Islet of Langerhans (tissue), 1 donor: ENCODE data around the gene ADAMTS16.

ENCODE experiments used
- FAIRE-seq: peaks from one replicate; lab custom pipeline; 2011; peaks lifted over from hg19 to GRCh38; lab: Jason Lieb, UNC

Gene ADAMTS16

DNA sequence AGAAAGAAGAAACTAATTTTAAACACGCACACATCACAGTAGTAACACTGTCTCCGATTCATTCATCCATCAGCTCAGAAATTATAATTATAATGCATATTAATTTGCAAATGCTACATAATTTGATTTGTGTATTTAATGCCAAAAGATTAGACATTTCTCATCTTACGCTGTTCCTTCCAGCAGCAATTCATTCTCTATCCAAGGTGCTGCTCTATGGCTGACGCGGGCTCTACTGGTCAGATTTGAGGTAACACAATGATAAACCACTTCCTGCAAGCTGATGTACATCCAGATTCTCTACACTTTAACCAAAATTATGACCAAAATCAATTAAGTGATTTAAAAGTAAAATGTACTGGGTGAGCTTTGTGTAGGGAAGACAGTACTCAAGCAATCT, 204.5 kb downstream of the ADAMTS16 start:
- no peak for FAIRE-seq

DNA sequence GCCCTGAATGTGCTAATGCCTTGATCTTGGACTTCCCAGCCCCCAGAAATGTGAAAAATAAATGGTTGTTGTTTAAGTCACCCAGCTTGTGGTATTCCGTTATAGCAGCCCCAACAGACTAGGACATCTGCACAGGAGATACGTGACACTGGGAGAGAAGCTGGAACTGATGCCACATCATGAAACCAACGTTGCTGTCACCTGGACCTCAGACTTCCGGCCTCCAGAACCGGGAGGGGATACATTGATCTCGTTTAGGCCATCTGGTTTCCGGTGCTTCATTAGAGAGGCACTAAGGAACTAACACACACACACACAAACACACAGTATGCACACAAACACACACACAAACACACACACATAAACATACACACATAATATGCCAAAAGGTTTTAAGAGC, 207.3 kb downstream of the ADAMTS16 start:
- FAIRE-seq: no peak

DNA sequence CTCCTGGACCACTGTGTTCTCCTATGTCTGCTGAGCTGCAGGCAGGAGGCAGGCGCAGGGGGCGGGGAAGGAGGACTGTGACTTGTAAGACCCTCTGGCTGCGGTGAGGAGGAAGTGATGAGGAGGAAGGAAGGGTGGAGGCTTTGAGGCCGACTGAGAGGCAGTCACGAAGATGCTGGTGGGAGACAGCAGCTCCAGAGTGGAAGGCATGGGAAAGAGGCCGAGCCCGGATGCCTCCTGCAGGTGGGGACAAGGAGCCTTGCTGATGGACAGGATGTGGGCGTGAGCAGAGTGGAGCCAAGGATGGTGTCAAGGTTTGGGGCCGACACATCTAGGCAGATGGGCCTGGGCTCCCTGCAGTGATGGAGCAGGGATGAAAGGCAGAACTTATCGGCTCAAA, 208.0 kb downstream of the ADAMTS16 start:
- no peak for FAIRE-seq

DNA sequence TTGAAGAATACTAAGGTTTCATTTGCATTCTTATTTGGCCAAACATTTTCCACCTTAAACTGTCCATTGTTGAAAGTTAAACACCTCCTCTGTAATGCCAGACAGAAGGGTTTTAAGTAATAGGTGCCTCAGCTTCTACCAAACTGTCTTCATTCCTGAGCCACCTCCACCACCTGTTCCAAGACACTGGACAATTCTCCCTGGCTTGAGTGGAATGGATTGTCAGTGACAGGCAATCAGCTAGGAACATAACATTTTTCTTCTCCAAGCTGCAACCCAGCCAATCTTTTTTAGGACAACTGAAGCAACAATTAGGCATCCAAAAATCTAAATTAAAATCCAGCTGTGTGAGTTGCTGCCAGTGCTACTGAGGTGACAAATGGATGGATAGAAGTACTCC, 208.4 kb downstream of the ADAMTS16 start:
- FAIRE-seq: no peak

DNA sequence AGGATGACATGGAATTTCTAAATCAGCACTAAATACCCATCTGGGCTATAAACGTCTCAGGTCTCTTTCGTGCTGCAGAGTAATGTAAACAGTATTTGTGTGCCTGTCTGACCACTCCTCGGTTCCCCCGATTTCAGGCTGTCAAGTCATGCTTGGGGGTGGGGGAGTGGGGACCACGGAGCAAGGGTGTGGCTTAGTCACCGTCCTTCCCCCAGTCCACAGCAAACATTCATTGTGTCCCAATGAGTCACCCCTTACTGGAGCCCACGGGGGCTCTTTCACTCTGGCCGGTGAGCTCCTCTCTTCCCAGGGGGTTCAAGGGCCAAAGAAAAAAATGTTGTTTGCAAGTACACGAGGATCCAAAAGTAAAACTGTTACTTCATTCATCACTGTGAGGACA, 210.0 kb downstream of the ADAMTS16 start:
- no peak for FAIRE-seq

DNA sequence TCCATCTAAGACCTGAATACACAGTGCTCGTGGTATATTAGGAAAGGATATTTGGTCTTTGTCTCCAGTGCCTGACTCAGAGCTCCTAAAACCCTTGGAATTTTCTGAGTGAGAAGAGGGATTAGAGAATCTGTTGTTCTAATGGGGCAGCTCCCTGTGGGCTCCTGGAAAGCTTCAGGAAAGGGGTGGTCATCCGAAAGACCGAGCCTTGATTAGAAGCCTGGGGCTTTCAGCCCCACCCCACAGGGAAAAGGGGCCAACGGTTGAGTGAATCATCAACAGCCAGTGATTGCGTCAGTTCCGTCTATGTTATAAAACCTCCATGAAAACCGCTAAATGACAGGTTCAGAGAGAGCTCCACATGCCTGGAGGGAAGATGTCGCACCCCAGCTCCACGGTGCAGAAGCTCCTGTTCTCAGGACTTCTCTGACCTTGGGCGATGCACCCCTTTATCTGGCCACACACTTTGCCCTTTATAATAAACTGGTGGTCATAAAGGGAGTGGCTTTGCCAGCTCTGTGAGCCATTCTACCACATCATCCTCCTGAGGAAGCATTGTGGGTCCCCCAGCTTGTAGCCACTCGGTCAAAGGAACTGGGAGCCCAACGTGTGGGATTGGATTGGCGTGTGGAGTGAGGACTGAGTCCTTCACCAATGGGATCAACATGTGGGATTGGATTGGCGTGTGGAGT, 211.3 kb downstream of the ADAMTS16 start:
- no peak for FAIRE-seq

DNA sequence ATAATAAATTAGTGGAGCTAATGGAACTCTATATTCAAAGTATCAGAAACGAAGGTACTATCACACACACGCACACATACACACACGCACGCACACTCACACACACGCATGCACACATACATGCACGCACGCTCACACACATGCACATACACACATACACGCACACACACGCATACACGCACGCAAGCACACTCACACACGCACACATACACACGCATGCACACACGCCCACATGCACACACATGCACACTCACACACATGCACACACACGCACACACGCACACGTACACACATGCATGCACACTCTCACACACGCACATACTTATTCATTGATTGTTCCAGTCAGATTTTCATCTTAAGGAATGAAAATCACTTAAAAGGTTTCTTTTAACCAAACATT, 212.5 kb downstream of the ADAMTS16 start:
- FAIRE-seq: no peak

DNA sequence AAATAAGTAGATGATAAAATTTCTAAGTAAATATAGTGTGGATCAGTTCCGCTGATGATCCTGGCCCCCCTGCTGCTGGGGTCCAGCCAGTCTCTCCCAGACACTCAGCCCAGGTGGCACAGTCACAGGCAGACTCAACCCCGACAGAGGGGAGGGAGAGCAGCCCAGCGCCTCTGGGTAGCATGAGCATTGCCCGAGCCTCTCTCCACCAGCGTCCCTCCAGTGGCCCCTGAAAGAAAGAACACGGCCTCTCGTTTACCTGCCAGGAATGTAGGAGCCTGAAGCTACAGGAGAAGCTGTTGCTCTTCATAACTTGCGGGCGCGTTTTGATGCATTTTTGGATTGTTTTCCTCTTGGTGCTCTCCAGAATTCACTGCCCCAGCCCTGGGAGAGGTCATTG, 213.6 kb downstream of the ADAMTS16 start:
- FAIRE-seq: no peak

DNA sequence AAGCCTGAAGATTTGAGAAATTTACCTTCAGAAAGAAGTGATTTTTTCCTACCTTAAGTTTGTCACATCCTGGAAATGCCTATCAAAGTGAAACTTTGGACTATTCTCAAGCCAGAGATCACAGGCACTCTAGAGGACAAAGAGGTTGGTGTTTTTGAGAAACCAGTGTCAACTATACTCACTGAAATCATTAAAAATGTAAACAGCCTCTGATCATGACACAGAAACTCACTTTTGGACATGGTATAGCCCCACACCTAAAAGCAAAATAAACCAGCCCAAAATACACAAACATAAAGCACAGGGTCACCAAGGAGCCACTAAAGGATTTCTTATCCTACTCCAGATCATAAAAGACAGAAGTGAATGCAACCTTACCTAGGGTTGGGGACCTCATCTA, 216.6 kb downstream of the ADAMTS16 start:
- FAIRE-seq: no peak

DNA sequence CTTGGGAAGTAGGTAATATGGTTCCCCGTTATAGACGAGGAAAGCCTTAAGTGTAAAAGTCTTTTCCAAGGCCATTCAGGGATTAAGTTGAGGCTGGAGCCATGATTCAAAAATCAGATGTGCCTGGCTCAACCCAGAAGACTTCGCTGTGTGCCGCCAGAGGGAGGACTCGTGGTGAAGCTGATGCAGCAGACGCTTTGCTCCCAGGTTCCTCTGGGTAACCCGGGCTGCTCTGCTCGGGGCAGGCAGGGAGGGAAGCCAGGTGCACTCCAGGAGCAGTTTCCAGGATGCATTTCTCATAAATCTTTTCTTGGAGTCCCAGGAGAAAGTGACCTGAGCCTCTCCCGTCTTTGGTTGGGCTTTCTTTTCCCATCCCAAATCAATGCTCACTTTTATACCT, 219.5 kb downstream of the ADAMTS16 start:
- no peak for FAIRE-seq

DNA sequence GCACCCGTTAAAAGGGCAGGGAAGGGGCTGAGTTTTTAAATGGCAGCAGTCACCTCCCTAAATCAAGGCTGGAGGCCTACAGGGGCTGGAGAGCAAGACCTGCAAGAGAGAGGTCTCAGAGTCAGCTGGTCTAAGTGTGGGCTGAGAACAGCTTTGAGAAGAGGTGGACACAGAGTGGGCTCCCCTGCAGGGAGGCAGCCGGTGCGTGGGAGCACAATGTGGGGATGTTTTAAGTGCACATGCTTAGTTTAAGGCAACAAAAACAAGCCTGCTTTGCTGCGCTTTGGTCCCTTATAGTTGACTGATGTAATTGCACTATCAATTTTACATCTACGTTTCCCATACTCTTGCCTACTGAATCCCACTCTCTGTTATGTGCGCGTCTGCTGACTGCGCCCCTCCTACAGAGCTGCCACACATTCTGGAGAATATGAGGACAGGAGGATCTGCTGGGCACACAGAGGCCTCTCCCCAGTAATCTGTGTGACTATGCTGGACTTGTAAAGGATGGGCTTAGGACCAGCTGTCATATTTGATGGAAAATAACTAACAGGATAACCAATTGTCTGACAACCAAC, 220.3 kb downstream of the ADAMTS16 start:
- no peak for FAIRE-seq

DNA sequence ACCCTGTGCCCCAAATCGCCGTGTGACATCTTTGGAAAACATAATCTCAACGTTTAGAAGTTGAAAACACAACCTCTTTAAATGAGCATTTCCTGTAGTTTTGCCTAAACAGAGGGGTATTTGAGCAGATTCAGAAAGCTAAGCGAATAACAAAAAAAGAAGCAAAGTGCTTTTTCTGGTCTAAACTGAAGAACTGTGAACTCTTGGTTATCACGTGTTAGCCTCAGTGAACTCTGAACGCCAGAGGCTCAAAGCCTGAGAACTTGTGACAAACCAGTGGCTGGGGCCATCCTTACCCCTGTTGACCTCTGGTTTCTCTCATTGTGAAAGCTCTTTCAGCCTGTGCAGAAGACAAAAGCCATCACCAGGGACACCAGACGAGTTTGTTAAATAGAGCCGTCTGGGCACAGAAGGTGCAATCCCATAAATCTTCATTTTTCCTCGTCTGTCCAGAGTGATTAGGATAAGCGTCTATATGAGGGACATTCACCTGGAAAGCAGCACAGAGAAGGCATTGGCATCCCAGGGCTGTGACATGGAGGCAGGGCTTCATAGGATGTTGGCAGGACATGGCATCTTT, 220.9 kb downstream of the ADAMTS16 start:
- FAIRE-seq: no peak

DNA sequence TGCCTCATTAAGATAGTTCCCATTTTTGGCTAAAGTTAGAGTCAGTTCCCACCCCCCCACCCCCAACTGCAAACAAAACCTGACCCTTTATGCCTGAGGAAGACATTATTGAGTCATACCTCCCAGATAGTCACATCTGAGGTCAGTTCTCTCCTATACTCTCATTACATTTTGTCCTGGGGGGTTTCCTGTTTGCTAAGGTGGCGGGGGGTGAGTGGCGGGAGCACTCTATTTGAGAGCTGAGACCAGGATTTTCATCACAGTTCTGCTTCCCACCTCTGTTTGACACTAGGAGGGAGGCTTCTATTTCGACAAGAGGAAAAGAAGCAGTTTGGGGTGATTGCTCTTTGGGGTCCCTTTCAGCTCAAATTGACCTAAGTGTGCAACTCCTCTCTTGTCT, 222.9 kb downstream of the ADAMTS16 start:
- no peak for FAIRE-seq

DNA sequence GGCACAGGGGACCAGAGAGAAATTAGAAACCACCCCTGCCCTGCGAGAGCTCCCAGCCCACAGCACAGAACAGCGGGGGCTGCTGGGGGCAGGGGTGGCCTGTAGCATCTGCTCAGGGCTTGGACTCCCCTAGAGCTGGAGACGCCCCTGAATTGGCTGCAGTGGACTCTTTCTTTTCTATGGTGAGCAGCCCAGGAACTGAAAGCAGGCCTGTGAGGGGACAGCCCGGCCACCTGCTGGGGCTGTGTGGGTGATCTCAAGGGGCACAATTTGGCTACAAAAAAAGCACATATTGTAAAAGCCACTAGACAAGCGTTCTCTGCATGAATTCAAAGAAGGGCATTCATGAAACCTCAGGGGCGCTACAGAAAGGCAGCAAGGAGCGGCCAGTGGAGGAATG, 224.8 kb downstream of the ADAMTS16 start:
- FAIRE-seq: no peak

DNA sequence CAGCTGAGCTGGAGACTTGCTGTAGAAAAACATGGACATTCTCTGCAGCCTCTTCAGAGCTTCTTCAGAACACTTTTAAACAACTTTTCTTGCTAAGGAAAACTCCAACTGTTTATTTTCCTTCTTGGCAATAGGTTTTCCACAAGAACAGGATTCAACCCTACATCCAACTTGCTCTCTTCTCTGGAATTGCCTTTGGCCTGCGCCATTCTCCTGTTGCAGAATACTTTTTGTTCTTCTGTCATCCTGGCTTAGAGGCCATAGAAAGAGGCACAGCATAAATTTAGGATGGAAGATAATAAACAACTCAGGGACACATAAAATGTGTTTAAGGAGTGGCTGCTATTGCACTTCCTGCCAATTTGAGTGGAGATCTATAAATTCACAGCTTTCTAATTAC, 227.6 kb downstream of the ADAMTS16 start:
- FAIRE-seq: no peak

DNA sequence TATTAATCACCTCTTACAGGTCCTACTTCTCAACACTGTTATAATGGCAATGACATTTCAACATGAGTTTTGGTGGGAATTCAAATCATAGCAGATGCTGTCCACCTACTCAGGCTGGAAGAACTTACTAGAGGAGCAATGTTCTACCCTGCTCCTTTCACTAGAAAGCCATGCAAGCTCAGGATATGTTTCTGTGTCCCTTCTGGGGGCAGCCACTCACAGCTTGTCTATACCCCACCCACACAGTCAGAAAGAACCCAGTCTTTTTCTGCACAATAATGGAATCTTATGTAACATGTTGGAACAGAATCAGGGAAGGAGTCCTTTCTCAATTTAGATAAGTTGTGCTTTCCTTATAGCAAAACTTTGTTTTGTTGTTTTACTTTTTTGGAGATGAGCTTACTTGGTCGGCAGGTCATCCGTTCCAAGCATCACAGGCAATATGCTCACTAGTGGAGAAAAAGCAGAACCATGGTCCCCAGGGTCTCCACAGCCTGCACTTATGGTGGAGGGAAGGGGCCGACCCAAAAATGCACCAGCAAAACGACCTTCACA, 229.0 kb downstream of the ADAMTS16 start:
- no peak for FAIRE-seq
